HEK293 (cell line): ENCODE data around the gene TIE1.

Experiments used
- MYNN ChIP-seq: fragments of 450-650 bp; formaldehyde crosslinking; IDR thresholded peaks from 2 replicates; pipeline ENCODE4 v1.5.1; 2016; ENCODE audit warnings: missing biosample characterization, missing genetic modification characterization, borderline replicate concordance
- OSR2 ChIP-seq: fragments of 450-650 bp; formaldehyde crosslinking; IDR thresholded peaks from 2 replicates; pipeline ENCODE4 v1.5.1; 2016; ENCODE audit warnings: missing biosample characterization, missing genetic modification characterization
- OVOL3 ChIP-seq: fragments of 450-650 bp; formaldehyde crosslinking; IDR thresholded peaks from 2 replicates; pipeline ENCODE4 v1.5.1; 2016; ENCODE audit warnings: missing biosample characterization, missing genetic modification characterization
- SP2 ChIP-seq: fragments of 450-650 bp; formaldehyde crosslinking; IDR thresholded peaks from 2 replicates; pipeline ENCODE4 v1.5.1; 2016; ENCODE audit warnings: missing biosample characterization, missing genetic modification characterization
- ZNF10 ChIP-seq: fragments of 450-650 bp; formaldehyde crosslinking; IDR thresholded peaks from 2 replicates; pipeline ENCODE4 v1.5.1; 2017; ENCODE audit warnings: missing biosample characterization, missing genetic modification characterization
- ZNF266 ChIP-seq: fragments of 450-650 bp; formaldehyde crosslinking; IDR thresholded peaks from 2 replicates; pipeline ENCODE4 v1.5.1; 2016; ENCODE audit warnings: missing biosample characterization, missing genetic modification characterization, low read depth
- ZNF274 ChIP-seq, 2 experiments: fragments of 200-500 bp in 1 of 2; fragments of 450-650 bp in 1 of 2; sonication (Bioruptor generic) in 1 of 2; formaldehyde crosslinking in 1 of 2; IDR thresholded peaks; 2 replicates each; pipeline versions ENCODE4 v1.5.1 to v1.6.1; 2014 to 2016; ENCODE audit warnings: borderline replicate concordance in 1 of 2, inconsistent platforms in 1 of 2, low read length in 1 of 2, missing biosample characterization in 1 of 2, missing genetic modification characterization in 1 of 2
- ZNF623 ChIP-seq: fragments of 450-650 bp; formaldehyde crosslinking; IDR thresholded peaks from 2 replicates; pipeline ENCODE4 v1.5.1; 2016; ENCODE audit warnings: missing biosample characterization, missing genetic modification characterization
- ZSCAN30 ChIP-seq: fragments of 450-650 bp; IDR thresholded peaks from 2 replicates; pipeline ENCODE4 v1.5.1; 2018; ENCODE audit warnings: missing biosample characterization, mild to moderate bottlenecking, missing genetic modification characterization, moderate library complexity
- TF ChIP-seq, protein P1 (sequence below): fragments of 450-650 bp; formaldehyde crosslinking; IDR thresholded peaks from 2 replicates; pipeline ENCODE4 v1.5.1; 2016; ENCODE audit warnings: missing biosample characterization, missing genetic modification characterization
- TF ChIP-seq, protein P2 (sequence below): fragments of 450-650 bp; formaldehyde crosslinking; IDR thresholded peaks from 2 replicates; pipeline ENCODE4 v1.5.1; 2016; ENCODE audit warnings: missing biosample characterization, missing genetic modification characterization
- TF ChIP-seq, protein P3 (sequence below): fragments of 450-650 bp; formaldehyde crosslinking; IDR thresholded peaks from 2 replicates; pipeline ENCODE4 v1.5.1; 2016; ENCODE audit warnings: missing biosample characterization, missing genetic modification characterization
- TF ChIP-seq, protein P4 (sequence below): fragments of 450-650 bp; formaldehyde crosslinking; conservative IDR thresholded peaks from 2 replicates; pipeline ENCODE4 v1.5.1; 2016; ENCODE audit warnings: low read depth, missing biosample characterization, missing genetic modification characterization

DNA sequence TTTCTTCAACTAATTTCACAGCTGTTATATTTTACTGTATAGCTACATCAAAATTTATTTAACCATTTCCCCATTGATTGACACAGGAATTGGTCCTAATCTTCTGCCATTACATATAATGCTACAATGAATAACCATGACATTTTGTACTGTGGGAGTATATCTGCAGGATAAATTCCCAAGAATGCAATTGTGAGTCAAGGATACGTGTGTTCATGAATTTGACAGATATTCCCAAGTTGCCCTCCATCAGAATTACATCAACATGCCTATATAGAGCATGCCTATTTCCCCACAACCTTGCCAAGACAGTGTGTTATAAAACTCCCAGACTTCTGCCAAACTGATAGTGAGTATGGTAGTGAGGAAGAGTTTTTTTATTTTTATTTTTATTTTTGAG, 2.7 kb upstream of the TIE1 start:
- TF ChIP-seq, protein P1, sequence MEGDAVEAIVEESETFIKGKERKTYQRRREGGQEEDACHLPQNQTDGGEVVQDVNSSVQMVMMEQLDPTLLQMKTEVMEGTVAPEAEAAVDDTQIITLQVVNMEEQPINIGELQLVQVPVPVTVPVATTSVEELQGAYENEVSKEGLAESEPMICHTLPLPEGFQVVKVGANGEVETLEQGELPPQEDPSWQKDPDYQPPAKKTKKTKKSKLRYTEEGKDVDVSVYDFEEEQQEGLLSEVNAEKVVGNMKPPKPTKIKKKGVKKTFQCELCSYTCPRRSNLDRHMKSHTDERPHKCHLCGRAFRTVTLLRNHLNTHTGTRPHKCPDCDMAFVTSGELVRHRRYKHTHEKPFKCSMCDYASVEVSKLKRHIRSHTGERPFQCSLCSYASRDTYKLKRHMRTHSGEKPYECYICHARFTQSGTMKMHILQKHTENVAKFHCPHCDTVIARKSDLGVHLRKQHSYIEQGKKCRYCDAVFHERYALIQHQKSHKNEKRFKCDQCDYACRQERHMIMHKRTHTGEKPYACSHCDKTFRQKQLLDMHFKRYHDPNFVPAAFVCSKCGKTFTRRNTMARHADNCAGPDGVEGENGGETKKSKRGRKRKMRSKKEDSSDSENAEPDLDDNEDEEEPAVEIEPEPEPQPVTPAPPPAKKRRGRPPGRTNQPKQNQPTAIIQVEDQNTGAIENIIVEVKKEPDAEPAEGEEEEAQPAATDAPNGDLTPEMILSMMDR (tag by site-specific recombination) = no peak
- TF ChIP-seq ZNF10 (tag by site-specific recombination) (no peak), OSR2 (tag by site-specific recombination) (no peak), OVOL3 (tag by site-specific recombination) (no peak), ZNF274 (IDR thresholded peaks at IDR 0.05; ENCODE audit: low read length) (no peak), ZNF274 (tag by site-specific recombination; IDR thresholded peaks at IDR 0.05; ENCODE audit: borderline replicate concordance) (no peak), ZSCAN30 (tag by site-specific recombination) (no peak), ZNF623 (tag by site-specific recombination) (no peak), ZNF266 (tag by site-specific recombination) (no peak), SP2 (tag by site-specific recombination) (no peak), MYNN (tag by site-specific recombination) (no peak)
- TF ChIP-seq, protein P2, sequence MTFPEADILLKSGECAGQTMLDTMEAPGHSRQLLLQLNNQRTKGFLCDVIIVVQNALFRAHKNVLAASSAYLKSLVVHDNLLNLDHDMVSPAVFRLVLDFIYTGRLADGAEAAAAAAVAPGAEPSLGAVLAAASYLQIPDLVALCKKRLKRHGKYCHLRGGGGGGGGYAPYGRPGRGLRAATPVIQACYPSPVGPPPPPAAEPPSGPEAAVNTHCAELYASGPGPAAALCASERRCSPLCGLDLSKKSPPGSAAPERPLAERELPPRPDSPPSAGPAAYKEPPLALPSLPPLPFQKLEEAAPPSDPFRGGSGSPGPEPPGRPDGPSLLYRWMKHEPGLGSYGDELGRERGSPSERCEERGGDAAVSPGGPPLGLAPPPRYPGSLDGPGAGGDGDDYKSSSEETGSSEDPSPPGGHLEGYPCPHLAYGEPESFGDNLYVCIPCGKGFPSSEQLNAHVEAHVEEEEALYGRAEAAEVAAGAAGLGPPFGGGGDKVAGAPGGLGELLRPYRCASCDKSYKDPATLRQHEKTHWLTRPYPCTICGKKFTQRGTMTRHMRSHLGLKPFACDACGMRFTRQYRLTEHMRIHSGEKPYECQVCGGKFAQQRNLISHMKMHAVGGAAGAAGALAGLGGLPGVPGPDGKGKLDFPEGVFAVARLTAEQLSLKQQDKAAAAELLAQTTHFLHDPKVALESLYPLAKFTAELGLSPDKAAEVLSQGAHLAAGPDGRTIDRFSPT (tag by site-specific recombination) = no peak
- TF ChIP-seq, protein P3, sequence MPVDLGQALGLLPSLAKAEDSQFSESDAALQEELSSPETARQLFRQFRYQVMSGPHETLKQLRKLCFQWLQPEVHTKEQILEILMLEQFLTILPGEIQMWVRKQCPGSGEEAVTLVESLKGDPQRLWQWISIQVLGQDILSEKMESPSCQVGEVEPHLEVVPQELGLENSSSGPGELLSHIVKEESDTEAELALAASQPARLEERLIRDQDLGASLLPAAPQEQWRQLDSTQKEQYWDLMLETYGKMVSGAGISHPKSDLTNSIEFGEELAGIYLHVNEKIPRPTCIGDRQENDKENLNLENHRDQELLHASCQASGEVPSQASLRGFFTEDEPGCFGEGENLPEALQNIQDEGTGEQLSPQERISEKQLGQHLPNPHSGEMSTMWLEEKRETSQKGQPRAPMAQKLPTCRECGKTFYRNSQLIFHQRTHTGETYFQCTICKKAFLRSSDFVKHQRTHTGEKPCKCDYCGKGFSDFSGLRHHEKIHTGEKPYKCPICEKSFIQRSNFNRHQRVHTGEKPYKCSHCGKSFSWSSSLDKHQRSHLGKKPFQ (tag by site-specific recombination) = no peak
- TF ChIP-seq, protein P4, sequence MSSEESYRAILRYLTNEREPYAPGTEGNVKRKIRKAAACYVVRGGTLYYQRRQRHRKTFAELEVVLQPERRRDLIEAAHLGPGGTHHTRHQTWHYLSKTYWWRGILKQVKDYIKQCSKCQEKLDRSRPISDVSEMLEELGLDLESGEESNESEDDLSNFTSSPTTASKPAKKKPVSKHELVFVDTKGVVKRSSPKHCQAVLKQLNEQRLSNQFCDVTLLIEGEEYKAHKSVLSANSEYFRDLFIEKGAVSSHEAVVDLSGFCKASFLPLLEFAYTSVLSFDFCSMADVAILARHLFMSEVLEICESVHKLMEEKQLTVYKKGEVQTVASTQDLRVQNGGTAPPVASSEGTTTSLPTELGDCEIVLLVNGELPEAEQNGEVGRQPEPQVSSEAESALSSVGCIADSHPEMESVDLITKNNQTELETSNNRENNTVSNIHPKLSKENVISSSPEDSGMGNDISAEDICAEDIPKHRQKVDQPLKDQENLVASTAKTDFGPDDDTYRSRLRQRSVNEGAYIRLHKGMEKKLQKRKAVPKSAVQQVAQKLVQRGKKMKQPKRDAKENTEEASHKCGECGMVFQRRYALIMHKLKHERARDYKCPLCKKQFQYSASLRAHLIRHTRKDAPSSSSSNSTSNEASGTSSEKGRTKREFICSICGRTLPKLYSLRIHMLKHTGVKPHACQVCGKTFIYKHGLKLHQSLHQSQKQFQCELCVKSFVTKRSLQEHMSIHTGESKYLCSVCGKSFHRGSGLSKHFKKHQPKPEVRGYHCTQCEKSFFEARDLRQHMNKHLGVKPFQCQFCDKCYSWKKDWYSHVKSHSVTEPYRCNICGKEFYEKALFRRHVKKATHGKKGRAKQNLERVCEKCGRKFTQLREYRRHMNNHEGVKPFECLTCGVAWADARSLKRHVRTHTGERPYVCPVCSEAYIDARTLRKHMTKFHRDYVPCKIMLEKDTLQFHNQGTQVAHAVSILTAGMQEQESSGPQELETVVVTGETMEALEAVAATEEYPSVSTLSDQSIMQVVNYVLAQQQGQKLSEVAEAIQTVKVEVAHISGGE (tag by site-specific recombination) = no peak
